Cardiac atrium fibroblast (primary cell): ENCODE results near the gene TAS2R39. TPM values are rescaled to one million over a fixed set of nuclear protein-coding genes. Genes with fewer than 3 reads are reported as not detected.

Experiments used
- total RNA-seq: library from RNA; depleted of rRNA; stranded (reverse); fragments of >200 nt; gene quantifications from 2 replicates; pipeline ENCODE4 v1.2.3, GENCODE V29; 2015

Gene TAS2R39
- not detected in 2 replicates for total RNA-seq

GRCh38 chr7:143183024-143183423 lies at the start of gene TAS2R39:
TSS of gene TAS2R39 (plus strand) at chr7:143183419. CDS start at chr7:143183419, 0 bp downstream.

GRCh38 chr7:143221737-143222136 lies 38.5 kb downstream of the TAS2R39 start, which contains the start of gene TAS2R40:
TSS of gene TAS2R40 (plus strand) at chr7:143222037. CDS start at chr7:143222079, 42 bp downstream.

Other genes with a start within 250 kb of the TAS2R39 start
- gene TRPV5, start 249.7 kb upstream of the TAS2R39 start, total RNA-seq: not detected in 2 replicates
- gene LLCFC1, start 243.9 kb upstream of the TAS2R39 start, total RNA-seq: not detected in 2 replicates
- 0.49 TPM in 1 of 2 replicates, not detected in the other for gene KEL, start 221.1 kb upstream of the TAS2R39 start, total RNA-seq
- not detected in 2 replicates for gene OR9A2, start 156.3 kb upstream of the TAS2R39 start, total RNA-seq
- gene OR6V1, start 131.1 kb upstream of the TAS2R39 start, total RNA-seq: not detected in 2 replicates
- gene PIP, start 51.3 kb upstream of the TAS2R39 start, total RNA-seq: 0.32 and 2.9 TPM in 2 replicates
- not detected in 2 replicates for gene TAS2R40, start 38.6 kb downstream of the TAS2R39 start, total RNA-seq
- gene GSTK1, start 80.0 kb downstream of the TAS2R39 start, total RNA-seq: 126 and 130 TPM in 2 replicates
- not detected in 2 replicates for gene TMEM139, start 101.5 kb downstream of the TAS2R39 start, total RNA-seq
- gene CASP2, start 104.9 kb downstream of the TAS2R39 start, total RNA-seq: 6.7 and 9.1 TPM in 2 replicates
- gene CLCN1, start 132.7 kb downstream of the TAS2R39 start, total RNA-seq: not detected in 2 replicates
- gene FAM131B, start 179.3 kb downstream of the TAS2R39 start, total RNA-seq: 0.36 and 0.97 TPM in 2 replicates
- gene ZYX, start 197.9 kb downstream of the TAS2R39 start, total RNA-seq: 148 and 198 TPM in 2 replicates
- not detected in 2 replicates for gene EPHA1, start 225.4 kb downstream of the TAS2R39 start, total RNA-seq